Measurements from ENCODE around the gene SLC25A11.

SLC25A11 gene

DNA sequence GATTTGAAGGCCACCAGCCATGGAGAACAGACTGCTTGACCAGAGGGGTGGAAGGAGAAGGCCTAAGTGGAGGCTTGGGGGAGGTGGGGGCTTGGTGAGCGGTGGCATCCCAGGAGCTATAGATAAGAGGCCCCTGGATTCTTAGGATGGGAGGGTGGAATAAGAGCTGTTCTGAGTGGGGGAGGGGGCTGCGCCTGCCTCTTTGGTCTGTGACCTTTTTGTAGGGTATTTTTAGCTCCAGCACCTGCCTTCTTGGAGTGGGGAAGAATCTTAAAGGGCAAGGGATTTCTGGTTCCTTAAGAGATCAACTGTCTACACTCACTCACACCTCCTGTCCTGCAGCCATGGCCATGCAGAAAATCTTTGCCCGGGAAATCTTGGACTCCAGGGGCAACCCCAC, 11.6 kb upstream of the SLC25A11 start:
- H3K27ac ChIP-seq, result no peak overlapping the region
- H3K4me3 ChIP-seq, result no peak overlapping the region
- DNase-seq (ENCODE audit: low spot score), result no peak
- TF ChIP-seq CTCF (IDR thresholded peaks at IDR 0.05), result no peak

DNA sequence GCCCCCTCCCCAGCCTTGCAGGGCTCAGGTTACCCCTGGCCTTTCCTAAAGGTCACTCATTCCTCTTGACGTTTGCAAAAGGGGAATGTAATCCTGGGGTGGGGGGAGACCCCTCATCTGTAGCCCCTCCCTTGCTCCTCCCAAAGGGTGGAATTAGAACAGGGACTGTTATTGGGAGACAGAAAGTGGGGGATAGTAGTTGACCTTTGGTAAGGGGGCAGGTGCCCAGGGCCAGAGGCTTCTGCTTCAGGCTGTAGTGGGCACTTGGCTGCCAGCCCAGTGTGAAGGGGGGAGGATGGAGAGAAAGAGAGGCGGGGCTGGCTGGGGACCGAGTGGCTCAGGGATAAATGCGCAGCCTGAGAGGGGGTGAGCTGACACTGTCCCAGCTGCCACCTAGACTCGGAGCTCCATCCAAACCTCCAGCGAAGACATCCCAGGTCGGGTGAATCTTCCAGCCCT, 10.9 kb upstream of the SLC25A11 start, which contains the start of gene ENO3:
Gene ENO3 (plus strand): TSS at position 374 of the 459 bp plus-strand sequence. CDS start 711 bp downstream, outside the sequence.
- DNase-seq (ENCODE audit: low spot score), result no peak
- no peak for TF ChIP-seq CTCF (IDR thresholded peaks at IDR 0.05)
- H3K4me3 ChIP-seq, result peak within 1 kb of the TSS; percentile 99
- H3K27ac ChIP-seq, result peak within 1 kb of the TSS; percentile 97 to 99

- Histone ChIP-seq H3K27ac (peak overlapping the region; percentile 97 to 99), H3K4me3 (peak overlapping the region; percentile 99)
- DNase-seq (ENCODE audit: low spot score), result peak; percentile 85
- no peak for TF ChIP-seq CTCF (IDR thresholded peaks at IDR 0.05)
Observed at GRCh38 chr17:4950075-4950745, 10.4 kb upstream of the SLC25A11 start.

GRCh38 chr17:4949321-4950074, 9.7 kb upstream of the SLC25A11 start:
- no peak for TF ChIP-seq CTCF (IDR thresholded peaks at IDR 0.05)
- peak; percentile 87 for DNase-seq (ENCODE audit: low spot score)
- Histone ChIP-seq H3K27ac (peak overlapping the region; percentile 97 to 99), H3K4me3 (peak overlapping the region; percentile 99)

GRCh38 chr17:4948931-4949320, 9.1 kb upstream of the SLC25A11 start:
- peak; percentile 89 for DNase-seq (ENCODE audit: low spot score)
- peak overlapping the region; percentile 99 for H3K4me3 ChIP-seq
- no peak for TF ChIP-seq CTCF (IDR thresholded peaks at IDR 0.05)
- peak overlapping the region; percentile 97 to 99 for H3K27ac ChIP-seq

DNA sequence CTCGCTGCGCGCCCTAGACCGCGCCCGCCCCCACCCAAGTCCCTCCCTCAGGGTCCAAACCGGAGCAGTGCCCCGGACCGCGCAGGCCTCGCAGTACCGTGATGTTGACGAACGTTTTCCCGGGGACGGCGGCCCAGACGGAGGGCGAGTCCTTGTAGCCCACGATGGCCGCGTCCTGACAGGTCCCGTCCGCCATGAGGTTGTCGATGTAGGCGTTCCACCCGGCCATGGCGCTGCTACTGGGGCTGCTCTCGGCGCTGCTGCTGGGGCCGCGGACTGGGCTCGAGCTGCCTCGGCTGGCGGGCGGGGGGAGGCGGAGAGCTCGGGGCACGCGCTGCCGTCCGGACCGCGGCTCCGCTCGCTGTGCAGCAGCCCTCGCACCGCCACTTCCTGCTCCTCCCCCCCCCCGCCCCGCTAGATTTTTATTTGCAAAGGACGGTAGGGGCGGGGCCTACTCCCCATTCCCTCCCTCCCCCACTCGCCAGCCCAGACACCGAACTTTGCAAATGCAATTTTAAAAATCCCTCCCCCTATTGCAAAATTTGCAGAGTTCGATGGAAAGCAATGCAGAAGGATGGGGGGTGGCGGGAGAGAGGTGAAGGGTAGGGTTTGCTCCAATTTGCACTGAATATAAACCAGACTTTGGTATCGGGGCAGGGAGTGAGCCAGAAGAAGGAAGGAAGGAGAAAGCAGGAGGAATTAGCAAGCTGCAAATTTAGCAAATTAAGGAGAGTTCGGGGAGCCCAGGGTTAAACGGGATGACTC, 8.5 kb upstream of the SLC25A11 start, which contains the start of gene PFN1:
Gene PFN1 (minus strand): TSS at position 365 of the 765 bp plus-strand sequence. CDS start 136 bp downstream, at position 229.
- peak; percentile 94 for DNase-seq (ENCODE audit: low spot score)
- TF ChIP-seq CTCF (IDR thresholded peaks at IDR 0.05), result no peak

More for the DNA sequence above, 8.5 kb upstream of the SLC25A11 start, which contains the start of gene PFN1:
- Histone ChIP-seq H3K4me3 (peak within 1 kb of the TSS; percentile 99), H3K27ac (peak within 1 kb of the TSS; percentile 97 to 99)
